Measurements from ENCODE around the gene SERGEF. TPM values are rescaled to one million over a fixed set of nuclear protein-coding genes. Genes with fewer than 3 reads are reported as not detected.

SERGEF gene
- total and polyA plus RNA-seq, 2 of the 13 experiments (the other 11 are each of a cell fraction or from before 2014, with no cell fraction given), result 54.5 to 114 TPM

- Histone ChIP-seq H3K36me3 (replicated peaks in 1 of 2; ENCODE audit: control insufficient read depth in 1 of 2, insufficient read depth in 2 of 2, low read length in 2 of 2) (peaks cover 10 to 58% of the 10 kb centered on the region in 2 experiments), H3K27me3 (ENCODE audit: control insufficient read depth in 1 of 2, insufficient read depth in 2 of 2, low read length in 2 of 2) (no peaks in the 10 kb centered on the region), H3K27ac (ENCODE audit: extremely low read length, insufficient read depth, low read length) (no peak overlapping the region), H3K4me3 (replicated peaks in 1 of 3; ENCODE audit: insufficient read depth in 1 of 3, low read depth in 2 of 3, low read length in 3 of 3) (no peak overlapping the region), H4K20me1 (ENCODE audit: insufficient read depth, low read length) (peaks cover 13% of the 10 kb centered on the region), H3K79me2 (ENCODE audit: insufficient read depth, low read length) (no peaks in the 10 kb centered on the region), H3K9ac (ENCODE audit: insufficient read depth, low read depth, low read length) (no peak overlapping the region), H3K4me1 (ENCODE audit: insufficient read depth, low read length) (peaks cover 40% of the 10 kb centered on the region), H3K9me3 (ENCODE audit: low read length) (no peaks in the 10 kb centered on the region), H2AFZ (ENCODE audit: low read length) (no peak overlapping the region), H3K4me2 (ENCODE audit: low read depth, low read length) (no peak overlapping the region)
- no TSS peak for BruUV-seq (replicated peaks)
- peak; percentile 95 for ATAC-seq
- peak; percentile 75 for FAIRE-seq
- POLR2A ChIA-PET, result interaction anchor here (1.2 to 2.4 kb wide), 2 partner anchors 8 to 248 kb away, joined by 5 to 7 read pairs; no protein-coding TSS in a partner anchor
- DNase-seq (ENCODE audit: low spot score), result peak; percentile 59
- in situ Hi-C loops (cut with HindIII; ENCODE audit: extremely low pct_ligation_motif_present, low pct_unique_long_range_greater_than_20kb), result loop anchor here (5.0 to 10.0 kb wide), 2 partner anchors 216 to 374 kb away; no protein-coding TSS in a partner anchor
- CTCF ChIA-PET (ENCODE audit: low intra/inter-chr PET ratio, low total read pairs), result interaction anchor here (0.7 to 4.1 kb wide), 6 partner anchors 8 to 379 kb away, joined by 3 to 44 read pairs (median 6); partner anchors contain the start of gene KCNC1
- intact Hi-C loops (cut with micrococcal nuclease; ENCODE audit: unreplicated experiment), result loop anchor here (1.0 to 2.0 kb wide), 3 partner anchors 218 to 380 kb away; no protein-coding TSS in a partner anchor
- WGBS (ENCODE audit: low lambda C conversion rate), result 63% methylated on average over 5 of the region's 5 CpGs
- no peak for TF ChIP-seq ATRX (CRISPR knock-in tag; IDR thresholded peaks at IDR 0.05; ENCODE audit: borderline replicate concordance)
- no peak for TF ChIP-seq ZNF660 (CRISPR knock-in tag; IDR thresholded peaks at IDR 0.05; ENCODE audit: borderline replicate concordance, low read depth)
- TF ChIP-seq ZNF687 (CRISPR knock-in tag; IDR thresholded peaks at IDR 0.05), result peak; percentile 24; the same call in 1 of the 2 replicates
- TF ChIP-seq FIP1L1 (IDR thresholded peaks at IDR 0.05; ENCODE audit: borderline replicate concordance, insufficient read depth, low read depth, low read length), result no peak
- TF ChIP-seq ZNF382 (CRISPR knock-in tag; IDR thresholded peaks at IDR 0.05; ENCODE audit: borderline replicate concordance), result no peak
- TF ChIP-seq RARA (CRISPR knock-in tag; IDR thresholded peaks at IDR 0.05), result peak; percentile 25; the same call in 1 of the 2 replicates
- TF ChIP-seq REST (IDR thresholded peaks at IDR 0.05; ENCODE audit: borderline replicate concordance in 1 of 2, low read depth in 1 of 2, low read length in 2 of 2), result no peak
- 0 out of 2 replicates have a peak, but pooled peaks have one; percentile 14 for TF ChIP-seq NR2F2 (IDR thresholded peaks at IDR 0.05; ENCODE audit: borderline replicate concordance, low read depth)
- TF ChIP-seq ZNF839 (CRISPR knock-in tag; IDR thresholded peaks at IDR 0.05; ENCODE audit: borderline replicate concordance), result no peak
- TF ChIP-seq FOSL2 (CRISPR knock-in tag; IDR thresholded peaks at IDR 0.05), result peak; percentile 33; the same call in 1 of the 2 replicates
- TF ChIP-seq RAD21 (CRISPR knock-in tag; IDR thresholded peaks at IDR 0.05), result peak; percentile 78
- no peak for TF ChIP-seq ZNF225 (CRISPR knock-in tag; IDR thresholded peaks at IDR 0.05)
- TF ChIP-seq TFE3 (CRISPR knock-in tag; IDR thresholded peaks at IDR 0.05), result no peak
Observed at GRCh38 chr11:17978553-17979287, 34.1 kb downstream of the SERGEF start.
